HFFc6 (cell line): ENCODE data around the gene PIGT. TPM values are rescaled to one million over a fixed set of nuclear protein-coding genes. Genes with fewer than 3 reads are reported as not detected.
"Not testable (repeated sequence)": the region's sequence is repeated elsewhere in the genome, so short reads cannot be mapped to it uniquely, and the experiment has no call there.

Source experiments
- DNase-seq: peaks from one replicate; pipeline ENCODE4 v3.0.0-alpha.2; 2018
- H3K27ac Mint-ChIP-seq: 2 replicates; pipeline ENCODE4 v1.8.0; 2020; ENCODE audit warnings: mild to moderate bottlenecking, mixed read lengths
- H3K27me3 Mint-ChIP-seq: 2 replicates; pipeline ENCODE4 v1.8.0; 2021; ENCODE audit warnings: mild to moderate bottlenecking, moderate library complexity, mixed read lengths; ENCODE audit not compliant: insufficient read depth
- H3K36me3 Mint-ChIP-seq: 2 replicates; pipeline ENCODE4 v1.8.0; 2021; ENCODE audit warnings: low read depth, mixed read lengths
- H3K4me1 Mint-ChIP-seq: 2 replicates; pipeline ENCODE4 v1.8.0; 2020; ENCODE audit warnings: low read depth, mixed read lengths
- H3K4me3 Mint-ChIP-seq: 2 replicates; pipeline ENCODE4 v1.8.0; 2020; ENCODE audit warnings: mild to moderate bottlenecking, moderate library complexity, mixed read lengths
- H3K9me3 Mint-ChIP-seq: 2 replicates; pipeline ENCODE4 v1.8.0; 2020; ENCODE audit warnings: mild to moderate bottlenecking, mixed read lengths
- CTCF ChIP-seq: fragments of 200-600 bp; sonication (generic); IDR thresholded peaks from 2 replicates; pipeline ENCODE4 v1.5.0; 2021; ENCODE audit warnings: antibody characterized with exemption, mild to moderate bottlenecking
- total RNA-seq, 6 experiments: library from RNA; stranded (reverse); fragmentation: NEBNext Ultra II Directional; extraction: Animal tissue kit (Norgen Biotek cat#: 25700); gene quantifications; 2 replicates in 1 of 6; 3 replicates in 5 of 6; pipeline ENCODE4 v1.2.3, GENCODE V29; 2021

The PIGT gene
- total RNA-seq, 6 experiments from 2014 or later, result 76.7 to 94.0 (median 81.8) TPM

- no peak overlapping the region for H3K27ac Mint-ChIP-seq
- TF ChIP-seq CTCF, result no peak
- no peak overlapping the region for H3K4me3 Mint-ChIP-seq
- DNase-seq, result no peak
- no peaks in the 10 kb centered on the region for H3K9me3 Mint-ChIP-seq
- no peaks in the 10 kb centered on the region for H3K4me1 Mint-ChIP-seq
- H3K27me3 Mint-ChIP-seq, result peaks cover 39% of the 10 kb centered on the region
- H3K36me3 Mint-ChIP-seq, result no peaks in the 10 kb centered on the region
These were observed 51.2 kb downstream of the PIGT start for GRCh38 chr20:45467172-45467571.

GRCh38 chr20:45467861-45468260 lies 51.9 kb downstream of the PIGT start:
- Mint-ChIP-seq H3K4me3 (no peak overlapping the region), H3K27me3 (peaks cover 36% of the 10 kb centered on the region), H3K27ac (no peak overlapping the region), H3K36me3 (no peaks in the 10 kb centered on the region), H3K9me3 (no peaks in the 10 kb centered on the region), H3K4me1 (no peaks in the 10 kb centered on the region)
- TF ChIP-seq CTCF, result no peak
- no peak for DNase-seq

- DNase-seq, result no peak
- Mint-ChIP-seq H3K36me3 (no peaks in the 10 kb centered on the region), H3K27ac (no peak within 1 kb of the TSS), H3K27me3 (peaks cover 36% of the 10 kb centered on the region), H3K9me3 (no peaks in the 10 kb centered on the region), H3K4me3 (no peak within 1 kb of the TSS), H3K4me1 (no peaks in the 10 kb centered on the region)
- TF ChIP-seq CTCF, result no peak
These were observed 53.7 kb downstream of the PIGT start, which contains the start of gene WFDC2 for GRCh38 chr20:45469336-45470261. Gene WFDC2, plus strand, starts transcription at chr20:45469753. Its CDS starts 29 bp downstream, at chr20:45469782.

GRCh38 chr20:45470262-45470931 lies 54.5 kb downstream of the PIGT start:
- Mint-ChIP-seq H3K9me3 (no peaks in the 10 kb centered on the region), H3K27me3 (peaks cover 36% of the 10 kb centered on the region), H3K27ac (no peak overlapping the region), H3K36me3 (no peaks in the 10 kb centered on the region), H3K4me3 (no peak overlapping the region), H3K4me1 (no peaks in the 10 kb centered on the region)
- no peak for TF ChIP-seq CTCF
- DNase-seq, result no peak

GRCh38 chr20:45470937-45471336 lies 55.0 kb downstream of the PIGT start:
- Mint-ChIP-seq H3K4me3 (no peak overlapping the region), H3K27me3 (peaks cover 36% of the 10 kb centered on the region), H3K27ac (no peak overlapping the region), H3K9me3 (no peaks in the 10 kb centered on the region), H3K36me3 (no peaks in the 10 kb centered on the region), H3K4me1 (no peaks in the 10 kb centered on the region)
- DNase-seq, result no peak
- no peak for TF ChIP-seq CTCF

GRCh38 chr20:45472286-45472685 lies 56.3 kb downstream of the PIGT start:
- H3K9me3 Mint-ChIP-seq, H3K4me1 Mint-ChIP-seq, H3K4me3 Mint-ChIP-seq, DNase-seq, H3K27ac Mint-ChIP-seq, H3K36me3 Mint-ChIP-seq: not testable (repeated sequence)
- peaks cover 36% of the 10 kb centered on the region for H3K27me3 Mint-ChIP-seq
